Stimulated activated CD4-positive, alpha-beta T cell treated with anti-CD3 and anti-CD28 coated beads, Interleukin-2, amount 100 ng/mL, for 4 hours (primary cell): ENCODE measurements around the gene VPS8.

Experiments
- DNase-seq: peaks from one replicate; pipeline ENCODE4 v3.0.0-alpha.2; 2020; ENCODE audit warnings: low read depth

Gene VPS8

GRCh38 chr3:184784731-184785500 lies 27.1 kb upstream of the VPS8 start:
- DNase-seq = no peak

DNA sequence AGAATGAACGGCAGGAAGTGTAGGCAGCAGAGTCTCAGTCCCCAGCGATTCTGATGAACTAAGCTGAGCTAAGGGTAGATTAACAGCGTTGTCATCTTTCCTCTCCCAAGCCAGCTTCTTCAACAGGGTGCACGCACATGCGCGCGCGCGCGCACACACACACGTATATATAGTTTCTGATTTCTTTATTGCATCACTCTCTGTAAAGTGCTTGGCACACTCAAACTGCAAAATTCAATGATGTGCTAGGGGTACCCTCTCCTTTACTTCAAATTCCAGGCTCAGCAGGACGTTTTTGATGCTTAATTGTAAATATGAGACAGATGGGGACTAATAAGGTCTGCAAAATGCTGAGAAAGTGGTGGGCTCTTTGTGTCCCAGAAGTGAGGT lies 26.1 kb upstream of the VPS8 start:
- DNase-seq = no peak

GRCh38 chr3:184786280-184786941 lies 25.6 kb upstream of the VPS8 start:
- no peak for DNase-seq

- DNase-seq = no peak
Measured at GRCh38 chr3:184788751-184789150, 23.2 kb upstream of the VPS8 start.

- no peak for DNase-seq
Measured at GRCh38 chr3:184789314-184789998, 22.5 kb upstream of the VPS8 start.

GRCh38 chr3:184791171-184791570 lies 20.8 kb upstream of the VPS8 start:
- DNase-seq = no peak

DNA sequence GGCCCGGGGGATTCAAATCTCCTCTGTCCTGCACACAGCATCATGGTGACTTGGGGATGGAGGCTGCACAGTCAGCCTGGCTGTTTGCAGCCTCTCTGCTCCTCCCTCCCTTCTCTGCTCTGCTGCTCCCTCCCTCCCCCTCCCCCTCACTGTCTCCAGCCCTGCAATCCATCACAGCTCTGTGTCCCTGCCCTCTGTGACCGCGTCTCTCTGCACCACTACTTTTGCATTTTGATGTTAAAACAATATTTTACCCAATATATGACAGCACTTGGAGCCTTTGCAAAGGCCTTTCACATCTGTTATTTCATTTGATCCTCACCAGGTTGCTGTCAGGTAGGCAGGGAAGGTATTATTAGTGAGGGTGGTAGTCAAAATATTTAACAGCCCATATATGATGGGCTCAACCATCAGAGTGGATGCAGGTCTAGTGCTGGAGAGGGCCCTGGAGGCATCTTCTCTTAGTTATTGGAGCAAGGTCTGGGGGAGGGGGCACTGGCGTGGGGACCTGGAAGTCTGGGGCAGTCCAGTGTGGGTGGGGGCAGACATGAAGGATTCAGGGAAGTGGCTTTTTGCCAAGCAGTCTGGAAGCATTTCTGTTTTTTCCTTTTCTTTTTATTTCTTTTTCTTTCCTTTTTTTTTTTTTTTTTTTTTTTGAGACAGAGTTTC lies 16.3 kb upstream of the VPS8 start:
- no peak for DNase-seq

GRCh38 chr3:184796551-184796950 lies 15.4 kb upstream of the VPS8 start:
- no peak for DNase-seq

DNA sequence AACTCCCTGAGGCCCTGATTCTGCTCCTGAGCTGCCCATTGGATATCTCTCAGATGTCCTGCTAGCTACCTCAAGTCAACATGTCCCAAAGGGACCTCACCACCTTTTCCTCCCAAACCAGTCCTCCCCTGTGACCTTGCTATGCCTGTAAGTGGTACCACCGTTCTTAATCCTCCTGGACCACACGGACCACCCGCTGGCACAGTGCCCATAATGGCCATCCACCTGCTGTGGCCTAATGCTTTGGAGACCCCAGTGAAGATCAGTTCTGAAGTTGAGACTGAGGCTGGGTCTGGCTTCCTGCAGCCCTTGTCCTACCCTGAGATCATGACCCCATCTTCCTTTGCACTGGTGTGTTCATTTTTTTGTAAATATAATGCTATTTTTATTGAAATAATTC lies 15.0 kb upstream of the VPS8 start:
- DNase-seq = no peak

GRCh38 chr3:184798120-184798519 lies 13.8 kb upstream of the VPS8 start:
- no peak for DNase-seq

- no peak for DNase-seq
Measured at GRCh38 chr3:184800349-184800930, 11.5 kb upstream of the VPS8 start.

- DNase-seq = no peak
Measured at GRCh38 chr3:184801241-184801785, 10.7 kb upstream of the VPS8 start.

- no peak for DNase-seq
Measured at GRCh38 chr3:184802150-184802549, 9.8 kb upstream of the VPS8 start.

- DNase-seq = no peak
Measured at GRCh38 chr3:184804801-184805200, 7.2 kb upstream of the VPS8 start.

- no peak for DNase-seq
Measured at GRCh38 chr3:184805351-184806038, 6.5 kb upstream of the VPS8 start.

GRCh38 chr3:184806567-184807271 lies 5.2 kb upstream of the VPS8 start:
- no peak for DNase-seq

GRCh38 chr3:184807549-184807948 lies 4.4 kb upstream of the VPS8 start:
- DNase-seq = no peak

DNA sequence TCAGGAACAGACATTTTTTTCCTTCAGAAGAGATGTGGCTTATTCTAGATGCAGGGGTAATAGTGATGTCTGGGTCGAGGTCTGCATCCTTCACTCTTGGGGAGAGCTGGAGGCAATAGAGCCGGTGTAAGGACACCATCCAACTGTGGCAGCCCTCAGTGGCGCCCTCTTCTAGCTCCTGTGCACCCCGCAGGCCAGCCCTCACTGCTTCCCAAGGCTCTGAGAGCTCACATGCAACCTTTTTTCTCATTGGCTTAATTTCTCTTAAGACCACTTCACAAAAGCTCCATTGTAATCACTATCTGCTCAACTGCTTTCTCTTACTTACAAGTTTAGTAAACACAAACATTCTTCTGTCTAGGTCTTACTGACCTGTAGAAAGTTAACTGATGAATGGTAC lies 3.9 kb upstream of the VPS8 start:
- no peak for DNase-seq

DNA sequence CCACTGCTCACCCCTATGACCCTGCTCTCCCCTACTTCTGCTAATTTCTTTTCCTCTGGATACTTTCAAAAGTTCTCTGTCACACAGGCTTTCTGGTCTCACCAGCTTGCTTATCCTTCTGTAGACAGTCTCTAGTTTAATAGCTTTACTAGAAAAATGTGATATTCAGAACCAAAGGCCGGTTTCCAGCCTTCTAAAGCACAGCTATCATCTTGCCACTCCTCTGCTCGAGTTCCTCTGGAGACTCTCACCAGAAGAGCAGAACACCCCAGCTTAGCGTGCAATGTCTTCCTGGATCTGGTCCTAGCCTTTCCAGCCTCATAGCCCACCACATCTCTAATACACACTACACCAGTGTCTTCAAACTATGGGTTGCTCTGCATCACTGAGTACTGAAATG lies 1.8 kb upstream of the VPS8 start:
- DNase-seq = no peak

GRCh38 chr3:184811034-184811433 lies 932 bp upstream of the VPS8 start:
- no peak for DNase-seq

DNA sequence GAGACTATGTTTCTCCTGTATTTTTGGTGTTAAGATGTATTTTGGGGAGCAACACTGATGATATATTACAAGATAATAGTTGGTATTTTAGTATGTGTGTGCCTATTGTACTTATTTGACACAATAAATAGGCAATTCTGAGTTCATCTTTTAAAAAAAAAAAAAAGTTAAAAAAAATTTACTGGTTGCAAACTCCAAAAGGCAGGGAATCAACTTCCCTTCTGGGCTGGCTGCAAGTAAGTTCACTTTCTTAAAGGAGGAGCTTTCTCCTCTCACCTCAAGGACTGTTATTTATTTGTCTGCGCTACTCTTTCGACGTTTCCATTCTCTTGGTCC lies 335 bp upstream of the VPS8 start:
- no peak for DNase-seq
